Measurements from ENCODE around the gene SCOC.

Gene SCOC

DNA sequence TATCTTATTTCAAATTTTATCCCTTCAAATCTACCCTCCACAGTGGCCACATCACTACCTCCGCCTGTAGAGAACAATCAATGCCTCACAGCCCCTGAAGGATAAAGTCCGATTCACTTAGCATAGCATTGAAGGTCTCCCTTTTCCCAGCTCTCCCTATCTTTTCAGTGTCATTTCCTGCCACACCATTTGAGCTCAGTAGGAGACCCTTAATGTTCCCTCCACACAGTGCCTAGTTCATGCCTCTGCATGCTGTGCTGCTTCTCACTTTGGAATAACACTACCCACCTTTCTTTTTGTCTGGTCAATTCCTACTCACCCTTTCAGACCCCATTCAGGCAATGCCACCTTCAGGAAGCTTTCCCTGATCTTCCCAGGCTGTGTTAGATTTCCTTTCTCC, 23.6 kb upstream of the SCOC start:
- H3K27me3 Mint-ChIP-seq (ENCODE audit: low read depth), result peaks cover 17% of the 10 kb centered on the region
- H3K4me3 Mint-ChIP-seq, result no peak overlapping the region
- H3K36me3 Mint-ChIP-seq (ENCODE audit: low read depth), result no peaks in the 10 kb centered on the region
- no peak overlapping the region for H3K27ac Mint-ChIP-seq
- H3K4me1 Mint-ChIP-seq (ENCODE audit: low read depth), result peaks cover 6% of the 10 kb centered on the region
- no peaks in the 10 kb centered on the region for H3K9me3 Mint-ChIP-seq
- no peak for DNase-seq (ENCODE audit: low spot score)

DNA sequence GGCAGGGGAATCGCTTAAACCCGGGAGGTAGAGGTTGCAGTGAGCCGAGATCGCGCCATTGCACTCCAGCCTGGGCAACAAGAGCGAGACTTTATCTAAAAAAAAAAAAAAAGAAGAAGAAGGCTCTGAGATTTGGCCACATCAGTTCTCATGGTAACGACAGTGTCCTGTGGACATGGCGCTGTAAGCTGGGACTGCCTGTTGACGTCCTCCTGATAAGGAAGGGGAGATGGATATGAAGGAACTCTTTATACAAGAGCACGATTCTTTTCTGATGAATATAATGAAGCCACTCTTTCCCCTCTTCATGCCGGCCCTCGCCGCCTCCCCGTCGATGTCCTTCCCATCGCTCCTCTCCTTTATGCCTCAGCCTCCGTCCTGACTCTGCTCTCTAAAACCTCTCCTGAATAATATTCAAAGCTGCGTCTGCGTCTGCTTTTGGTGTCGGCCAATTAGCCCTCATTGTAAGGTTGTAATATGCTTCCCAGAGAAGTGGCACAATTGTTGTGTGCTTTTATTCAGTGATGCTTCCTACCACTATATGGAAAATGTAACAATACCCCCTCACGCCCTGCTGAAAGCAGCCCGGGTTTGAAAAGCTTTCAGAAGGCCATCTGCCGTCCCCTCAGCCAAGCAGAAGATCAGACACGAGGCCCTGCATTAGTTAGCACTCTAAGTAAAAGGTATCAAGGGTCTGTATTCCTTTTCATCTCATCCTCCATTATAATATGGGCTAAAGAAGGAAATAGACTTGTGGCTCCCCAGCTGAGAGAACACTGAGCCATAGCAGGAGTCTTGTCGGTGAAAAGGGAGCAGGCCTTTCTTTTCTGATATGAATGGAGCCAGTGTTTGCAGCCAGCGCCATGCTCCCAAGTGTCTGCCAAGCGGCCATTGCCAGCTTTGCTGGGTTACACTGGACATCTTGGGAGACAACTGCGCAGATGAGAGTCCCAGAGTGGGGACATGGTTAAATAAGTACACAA, 22.1 kb upstream of the SCOC start:
- H3K27me3 Mint-ChIP-seq (ENCODE audit: low read depth), result peaks cover 20% of the 10 kb centered on the region

DNA sequence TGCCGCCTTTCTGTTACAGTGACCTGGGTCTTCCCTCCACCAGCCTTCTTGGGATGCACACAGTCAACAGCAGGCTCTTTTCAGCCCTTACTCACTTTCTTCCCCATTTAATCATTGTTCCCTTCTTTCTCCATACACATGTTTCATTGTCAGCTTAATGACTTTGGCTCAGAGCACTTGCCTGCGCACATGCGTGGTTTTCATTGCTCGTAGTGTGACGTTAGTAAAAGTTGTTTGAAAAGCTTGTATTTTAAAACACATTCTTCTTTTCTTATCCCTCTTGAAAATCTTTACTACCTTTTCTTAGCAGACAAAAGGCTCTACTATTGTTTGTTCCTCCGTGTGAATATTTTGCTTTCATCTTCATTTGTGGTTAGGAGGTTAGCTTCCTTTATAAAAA, 19.7 kb upstream of the SCOC start:
- Mint-ChIP-seq H3K27me3 (ENCODE audit: low read depth) (peaks cover 27% of the 10 kb centered on the region), H3K4me3 (peak overlapping the region; percentile 23), H3K9me3 (no peaks in the 10 kb centered on the region), H3K36me3 (ENCODE audit: low read depth) (no peaks in the 10 kb centered on the region), H3K27ac (no peak overlapping the region), H3K4me1 (ENCODE audit: low read depth) (peaks cover 6% of the 10 kb centered on the region)
- no peak for DNase-seq (ENCODE audit: low spot score)

More for the DNA sequence above, 22.1 kb upstream of the SCOC start:
- no peak overlapping the region for H3K27ac Mint-ChIP-seq
- peaks cover 6% of the 10 kb centered on the region for H3K4me1 Mint-ChIP-seq (ENCODE audit: low read depth)
- no peak overlapping the region for H3K4me3 Mint-ChIP-seq
- no peak for DNase-seq (ENCODE audit: low spot score)
- H3K9me3 Mint-ChIP-seq, result no peaks in the 10 kb centered on the region
- no peaks in the 10 kb centered on the region for H3K36me3 Mint-ChIP-seq (ENCODE audit: low read depth)

DNA sequence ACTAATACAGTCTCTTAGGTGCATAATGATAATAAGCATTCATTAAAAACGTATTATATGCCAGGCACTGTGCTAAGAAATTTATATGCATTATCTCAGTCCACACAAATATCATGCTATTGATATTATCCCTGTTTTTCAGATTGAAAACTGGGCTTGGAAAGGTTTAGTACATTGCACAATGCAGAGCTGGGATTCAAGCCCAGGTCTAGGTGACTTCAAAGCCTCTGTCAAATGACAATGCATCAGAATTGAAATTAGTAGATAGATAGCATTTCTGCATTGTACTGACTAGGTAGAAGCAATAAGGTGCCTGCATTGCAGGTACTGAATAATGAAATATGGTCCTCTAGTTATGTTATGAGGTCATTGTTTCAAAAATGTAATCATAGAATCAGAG, 18.2 kb upstream of the SCOC start:
- no peaks in the 10 kb centered on the region for H3K9me3 Mint-ChIP-seq
- H3K27me3 Mint-ChIP-seq (ENCODE audit: low read depth), result peaks cover 16% of the 10 kb centered on the region
- H3K36me3 Mint-ChIP-seq (ENCODE audit: low read depth), result no peaks in the 10 kb centered on the region
- peaks cover 6% of the 10 kb centered on the region for H3K4me1 Mint-ChIP-seq (ENCODE audit: low read depth)
- DNase-seq (ENCODE audit: low spot score), result no peak
- no peak overlapping the region for H3K4me3 Mint-ChIP-seq
- no peak overlapping the region for H3K27ac Mint-ChIP-seq

DNA sequence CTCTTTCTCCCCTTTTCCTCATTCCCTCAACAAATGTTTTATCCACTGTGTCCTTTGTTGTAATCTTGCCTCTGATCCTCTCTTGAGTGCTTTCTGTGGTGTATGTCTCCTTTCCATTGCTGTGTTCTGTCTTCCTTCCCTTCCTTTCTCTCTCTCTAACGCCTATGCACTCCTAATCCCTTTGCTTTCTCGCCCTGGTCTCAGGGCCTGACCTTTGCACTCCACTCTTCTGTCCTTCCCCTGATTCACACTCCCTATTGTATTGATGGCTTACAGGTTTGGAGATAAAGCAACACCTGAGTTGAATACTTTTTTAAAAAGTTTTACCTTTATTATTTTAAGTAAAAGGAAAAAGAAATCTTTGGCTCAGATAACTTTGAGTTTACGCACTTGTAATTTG, 15.6 kb upstream of the SCOC start:
- Mint-ChIP-seq H3K9me3 (no peaks in the 10 kb centered on the region), H3K36me3 (ENCODE audit: low read depth) (no peaks in the 10 kb centered on the region), H3K4me3 (no peak overlapping the region), H3K4me1 (ENCODE audit: low read depth) (peaks cover 6% of the 10 kb centered on the region), H3K27me3 (ENCODE audit: low read depth) (peaks cover 16% of the 10 kb centered on the region), H3K27ac (no peak overlapping the region)
- DNase-seq (ENCODE audit: low spot score), result no peak

DNA sequence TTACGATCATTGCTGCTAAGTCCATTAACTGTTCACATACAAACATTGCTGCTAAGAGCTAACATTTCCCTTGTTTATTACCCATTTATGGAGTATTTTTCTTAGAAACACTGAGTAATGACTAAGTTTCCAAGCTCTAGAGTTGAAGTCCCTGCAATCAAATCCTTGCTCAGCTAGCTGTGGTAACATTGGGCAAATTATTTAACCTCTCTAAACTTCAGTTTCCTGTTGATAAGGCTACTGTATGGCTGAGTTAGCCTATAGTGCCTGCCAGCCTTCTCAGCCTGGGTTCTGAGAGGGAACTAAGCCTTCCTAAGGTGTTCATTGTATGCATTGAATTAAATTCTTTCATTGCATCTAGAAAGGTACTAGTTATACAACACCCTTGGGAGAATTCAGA, 15.2 kb upstream of the SCOC start:
- H3K4me1 Mint-ChIP-seq (ENCODE audit: low read depth), result peaks cover 6% of the 10 kb centered on the region
- H3K27ac Mint-ChIP-seq, result no peak overlapping the region
- no peaks in the 10 kb centered on the region for H3K36me3 Mint-ChIP-seq (ENCODE audit: low read depth)
- no peak for DNase-seq (ENCODE audit: low spot score)
- peaks cover 16% of the 10 kb centered on the region for H3K27me3 Mint-ChIP-seq (ENCODE audit: low read depth)
- no peaks in the 10 kb centered on the region for H3K9me3 Mint-ChIP-seq
- no peak overlapping the region for H3K4me3 Mint-ChIP-seq

DNA sequence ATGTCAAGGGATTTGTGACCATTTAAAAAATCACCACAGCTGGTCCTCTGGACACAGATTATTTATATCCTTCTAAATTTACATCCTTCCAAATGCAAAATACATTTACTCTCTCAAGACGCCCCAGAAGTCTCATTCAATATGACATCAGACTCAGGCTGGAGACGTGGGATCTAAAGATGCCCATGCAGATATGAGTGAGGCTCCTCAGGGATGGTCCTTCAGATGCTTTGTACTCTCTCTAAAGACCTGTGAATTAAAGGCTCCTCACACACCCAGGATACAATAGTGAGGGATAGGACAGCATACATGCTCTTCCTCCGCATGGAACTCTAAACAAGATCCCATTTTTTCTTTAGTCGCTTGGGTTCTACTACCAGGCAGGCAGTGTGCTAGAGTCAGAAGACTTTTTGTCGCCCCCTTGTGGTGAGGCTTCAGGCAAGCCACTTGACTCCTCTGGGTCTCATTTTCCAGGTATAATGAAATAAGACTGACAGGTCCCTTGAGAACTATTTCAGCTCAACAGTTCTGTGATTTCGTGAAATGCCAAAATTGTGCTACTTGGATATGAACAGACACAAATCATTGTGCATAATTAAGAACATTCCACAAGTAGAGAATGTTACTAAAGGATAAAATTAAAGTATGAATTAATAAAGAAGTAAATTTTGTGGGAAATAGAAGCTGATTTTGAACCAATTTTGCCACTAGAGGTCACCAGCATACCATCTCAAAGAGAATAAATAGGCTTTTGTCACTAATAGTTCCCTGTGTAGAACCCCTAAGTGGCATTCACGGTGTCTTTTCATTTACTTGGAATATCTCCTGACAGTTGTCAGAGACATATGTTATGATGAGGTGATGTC, 13.7 kb upstream of the SCOC start:
- Mint-ChIP-seq H3K27ac (no peak overlapping the region), H3K27me3 (ENCODE audit: low read depth) (peaks cover 15% of the 10 kb centered on the region), H3K4me3 (no peak overlapping the region), H3K4me1 (ENCODE audit: low read depth) (no peaks in the 10 kb centered on the region), H3K9me3 (no peaks in the 10 kb centered on the region), H3K36me3 (ENCODE audit: low read depth) (no peaks in the 10 kb centered on the region)
- DNase-seq (ENCODE audit: low spot score), result peak; percentile 63

DNA sequence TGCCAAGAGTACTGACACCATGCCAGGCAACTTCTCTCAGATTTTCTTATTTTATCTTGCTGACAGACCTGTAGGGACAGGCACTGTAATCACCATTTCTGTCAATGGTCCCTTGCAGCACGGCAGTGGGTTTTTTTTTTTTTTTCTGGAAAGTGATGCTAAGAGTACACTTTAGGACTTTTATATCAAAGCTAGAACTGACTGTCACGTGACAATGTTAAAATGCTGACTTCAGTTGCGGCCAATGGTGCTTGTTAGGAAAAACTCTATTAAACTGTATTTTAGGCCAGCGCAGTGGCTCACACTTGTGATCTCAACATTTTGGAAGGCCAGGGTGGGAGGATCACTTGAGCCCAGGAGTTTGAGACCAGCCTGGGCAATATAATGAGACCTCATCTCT, 12.3 kb upstream of the SCOC start:
- no peak for DNase-seq (ENCODE audit: low spot score)
- no peaks in the 10 kb centered on the region for H3K9me3 Mint-ChIP-seq

DNA sequence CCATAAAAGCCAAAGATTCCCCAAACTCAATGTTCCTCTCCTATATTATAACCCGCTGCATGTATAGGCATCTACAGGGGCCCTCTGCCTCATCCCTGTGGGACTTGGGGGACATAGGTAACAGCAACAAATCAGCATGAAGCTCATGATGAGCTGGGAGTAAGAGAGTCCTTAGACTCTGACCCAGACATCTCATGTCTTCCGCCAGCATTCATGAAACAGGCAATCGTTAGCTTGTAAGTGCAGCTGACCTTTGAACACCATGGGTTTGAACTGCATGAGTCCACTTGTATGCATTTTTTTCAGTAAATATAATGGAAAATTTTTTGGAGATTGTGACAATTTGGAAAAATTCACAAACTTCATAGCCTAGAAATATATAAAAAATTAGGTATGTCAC, 10.4 kb upstream of the SCOC start:
- H3K27ac Mint-ChIP-seq, result no peak overlapping the region
- no peak for DNase-seq (ENCODE audit: low spot score)
- H3K36me3 Mint-ChIP-seq (ENCODE audit: low read depth), result no peaks in the 10 kb centered on the region
- no peaks in the 10 kb centered on the region for H3K9me3 Mint-ChIP-seq
- H3K4me1 Mint-ChIP-seq (ENCODE audit: low read depth), result no peaks in the 10 kb centered on the region
- peaks cover 8% of the 10 kb centered on the region for H3K27me3 Mint-ChIP-seq (ENCODE audit: low read depth)
- no peak overlapping the region for H3K4me3 Mint-ChIP-seq

More for the DNA sequence above, 12.3 kb upstream of the SCOC start:
- Mint-ChIP-seq H3K4me3 (no peak overlapping the region), H3K4me1 (ENCODE audit: low read depth) (no peaks in the 10 kb centered on the region), H3K27ac (no peak overlapping the region), H3K27me3 (ENCODE audit: low read depth) (peaks cover 16% of the 10 kb centered on the region), H3K36me3 (ENCODE audit: low read depth) (no peaks in the 10 kb centered on the region)

DNA sequence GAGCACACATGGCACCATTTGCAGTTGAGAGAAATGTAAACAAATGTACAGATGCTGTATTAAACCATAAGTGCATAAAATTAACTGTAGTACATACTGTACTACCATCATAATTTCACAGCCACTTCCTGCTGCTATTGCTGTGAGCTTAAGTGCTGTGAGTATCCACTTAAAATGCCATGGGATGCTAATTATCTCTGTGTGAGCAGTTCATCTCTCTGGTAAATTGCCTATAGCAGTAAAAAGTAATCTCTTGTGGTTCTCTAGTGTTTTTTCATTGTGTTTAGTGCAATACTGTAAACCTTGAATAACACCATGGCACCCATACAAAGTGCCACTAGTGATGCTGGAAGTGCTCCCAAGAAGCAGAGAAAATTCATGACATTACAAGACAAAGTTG, 9.9 kb upstream of the SCOC start:
- peaks cover 4% of the 10 kb centered on the region for H3K27me3 Mint-ChIP-seq (ENCODE audit: low read depth)
- no peak overlapping the region for H3K27ac Mint-ChIP-seq
- no peaks in the 10 kb centered on the region for H3K4me1 Mint-ChIP-seq (ENCODE audit: low read depth)
- H3K4me3 Mint-ChIP-seq, result no peak overlapping the region
- no peak for DNase-seq (ENCODE audit: low spot score)
- H3K36me3 Mint-ChIP-seq (ENCODE audit: low read depth), result no peaks in the 10 kb centered on the region
- no peaks in the 10 kb centered on the region for H3K9me3 Mint-ChIP-seq

DNA sequence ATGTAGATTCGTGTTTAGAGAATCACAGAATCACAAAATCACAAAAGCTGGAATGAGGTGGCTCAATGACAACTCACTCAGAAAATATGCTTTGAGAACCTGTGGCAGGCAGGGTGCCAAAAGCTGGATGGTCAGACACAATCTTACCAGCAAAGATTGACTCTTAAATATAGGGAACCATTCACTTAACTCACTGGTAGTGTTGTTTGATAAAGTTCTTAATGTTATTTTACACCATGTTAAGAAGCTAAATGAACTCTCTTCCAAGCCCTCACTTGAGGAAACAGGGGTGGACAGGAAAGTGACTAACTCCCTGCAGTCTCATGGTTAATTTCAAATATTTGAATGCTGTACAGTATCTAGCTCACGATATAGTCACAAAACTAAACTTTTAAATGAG, 5.7 kb upstream of the SCOC start:
- no peak overlapping the region for H3K4me3 Mint-ChIP-seq
- H3K27ac Mint-ChIP-seq, result no peak overlapping the region
- H3K27me3 Mint-ChIP-seq (ENCODE audit: low read depth), result peaks cover 15% of the 10 kb centered on the region
- H3K36me3 Mint-ChIP-seq (ENCODE audit: low read depth), result no peaks in the 10 kb centered on the region
- no peaks in the 10 kb centered on the region for H3K9me3 Mint-ChIP-seq
- peaks cover 7% of the 10 kb centered on the region for H3K4me1 Mint-ChIP-seq (ENCODE audit: low read depth)
- DNase-seq (ENCODE audit: low spot score), result no peak

DNA sequence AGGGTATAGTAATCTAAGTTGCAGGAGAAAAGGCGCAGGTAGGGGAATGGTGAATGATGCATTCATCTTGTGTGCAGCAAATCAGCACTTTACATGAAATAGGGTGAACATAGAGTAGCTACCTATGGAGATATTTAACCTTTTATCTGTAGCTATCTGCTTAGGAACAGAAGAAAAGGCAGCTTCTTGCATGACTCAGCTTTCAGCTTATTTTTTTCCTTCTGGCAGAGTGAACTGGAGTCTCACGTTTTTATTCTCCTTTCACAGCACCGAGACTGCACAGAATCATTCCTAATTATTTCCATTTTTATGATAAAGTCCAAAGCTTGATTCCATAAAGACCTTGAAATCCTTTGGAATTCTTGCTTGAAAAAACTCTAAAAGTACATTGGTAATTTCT, 4.8 kb upstream of the SCOC start:
- Mint-ChIP-seq H3K27ac (no peak overlapping the region), H3K27me3 (ENCODE audit: low read depth) (peaks cover 15% of the 10 kb centered on the region), H3K9me3 (no peaks in the 10 kb centered on the region), H3K4me1 (ENCODE audit: low read depth) (peaks cover 7% of the 10 kb centered on the region), H3K4me3 (no peak overlapping the region), H3K36me3 (ENCODE audit: low read depth) (no peaks in the 10 kb centered on the region)
- no peak for DNase-seq (ENCODE audit: low spot score)

DNA sequence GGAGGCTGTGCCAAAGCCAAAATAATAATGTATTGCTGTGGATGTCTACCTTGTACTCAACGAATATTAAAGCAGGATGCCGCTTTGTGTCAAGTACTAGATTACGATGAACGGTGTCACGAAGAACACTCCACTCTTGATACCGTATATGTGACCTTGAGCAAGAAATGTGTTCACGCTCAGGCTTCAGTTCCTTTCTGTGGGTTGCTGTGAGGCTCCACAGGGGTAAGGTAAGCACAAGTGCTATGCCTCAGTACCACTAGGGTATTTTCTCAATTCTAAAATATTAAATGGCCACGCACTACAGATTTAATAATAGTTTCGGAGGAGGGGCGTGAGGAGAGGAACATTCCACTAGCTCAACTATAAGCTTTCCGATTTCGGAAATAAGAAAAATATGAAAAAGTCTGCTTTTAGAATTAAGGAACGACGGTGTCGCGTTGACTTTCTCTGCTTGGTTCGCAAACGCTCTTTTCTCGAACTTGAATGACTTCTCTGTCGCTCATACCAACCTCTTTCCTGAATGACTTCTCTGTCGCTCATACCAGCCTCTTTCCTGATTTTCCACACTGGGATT, 607 bp upstream of the SCOC start:
- H3K9me3 Mint-ChIP-seq, result no peaks in the 10 kb centered on the region
- H3K36me3 Mint-ChIP-seq (ENCODE audit: low read depth), result peaks cover 2% of the 10 kb centered on the region
- DNase-seq (ENCODE audit: low spot score), result peak; percentile 20
- no peak overlapping the region for H3K27ac Mint-ChIP-seq
- no peak overlapping the region for H3K4me3 Mint-ChIP-seq
- H3K4me1 Mint-ChIP-seq (ENCODE audit: low read depth), result peaks cover 23% of the 10 kb centered on the region
- peaks cover 12% of the 10 kb centered on the region for H3K27me3 Mint-ChIP-seq (ENCODE audit: low read depth)

DNA sequence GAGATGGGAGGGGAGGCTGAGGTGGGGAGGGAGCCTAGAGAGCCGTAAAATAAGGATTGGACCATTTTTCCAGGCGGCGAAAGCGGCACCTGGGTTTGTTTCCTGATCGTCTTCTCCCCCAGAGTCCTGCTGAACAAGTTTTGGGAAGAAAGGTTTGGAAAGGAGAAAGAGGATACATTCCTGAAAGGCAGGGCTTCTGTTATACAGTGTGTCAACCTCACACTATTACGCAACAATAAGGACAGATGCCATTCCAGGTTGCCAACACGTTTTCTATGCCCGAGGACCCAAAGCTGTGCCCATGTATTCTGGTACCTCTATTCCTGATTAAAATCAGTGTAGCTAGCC, 658 bp downstream of the SCOC start:
- H3K36me3 Mint-ChIP-seq (ENCODE audit: low read depth), result peaks cover 2% of the 10 kb centered on the region
- H3K4me1 Mint-ChIP-seq (ENCODE audit: low read depth), result peaks cover 23% of the 10 kb centered on the region
- DNase-seq (ENCODE audit: low spot score), result no peak
- no peaks in the 10 kb centered on the region for H3K9me3 Mint-ChIP-seq
- H3K27me3 Mint-ChIP-seq (ENCODE audit: low read depth), result peaks cover 12% of the 10 kb centered on the region
- no peak overlapping the region for H3K4me3 Mint-ChIP-seq
- peak overlapping the region; percentile 11 for H3K27ac Mint-ChIP-seq
